Measurements from ENCODE around the gene SKIC8. TPM values are rescaled to one million over a fixed set of nuclear protein-coding genes. Genes with fewer than 3 reads are reported as not detected.

SKIC8 gene
- total RNA-seq, 1 donor from 2014 or later = 54.3 TPM

DNA sequence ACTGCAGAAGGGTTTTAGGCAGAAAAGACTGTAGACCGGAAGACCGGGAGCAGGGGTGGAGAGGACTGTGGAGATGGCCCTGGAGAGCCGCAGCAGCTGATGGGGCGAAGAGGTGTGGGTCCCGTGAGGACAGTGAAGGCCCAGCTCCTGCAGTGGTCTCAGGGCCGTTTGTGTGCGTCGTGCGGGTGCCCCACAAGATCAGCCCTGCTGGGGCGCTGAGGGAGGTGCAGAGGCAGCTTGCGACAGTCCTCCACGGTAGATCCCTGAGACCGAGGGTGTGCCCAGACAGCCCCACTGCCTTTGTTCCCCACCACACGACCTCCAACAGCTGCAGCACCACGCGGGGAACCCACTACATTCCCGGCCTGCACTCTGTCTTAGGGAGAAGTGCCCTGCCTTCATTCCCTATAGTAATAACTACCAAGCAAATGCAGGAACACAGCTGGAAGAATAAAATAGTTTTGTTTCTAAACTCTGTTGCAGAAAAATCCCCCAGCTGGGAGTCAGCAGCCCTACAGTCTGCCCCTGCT is 21.7 kb upstream of the SKIC8 start:
- no peaks in the 10 kb centered on the region for H3K36me3 ChIP-seq
- H3K4me3 ChIP-seq = no peak overlapping the region
- H3K4me1 ChIP-seq = no peaks in the 10 kb centered on the region
- H3K27ac ChIP-seq = no peak overlapping the region
- H3K9me3 ChIP-seq = no peaks in the 10 kb centered on the region
- TF ChIP-seq, protein P1, sequence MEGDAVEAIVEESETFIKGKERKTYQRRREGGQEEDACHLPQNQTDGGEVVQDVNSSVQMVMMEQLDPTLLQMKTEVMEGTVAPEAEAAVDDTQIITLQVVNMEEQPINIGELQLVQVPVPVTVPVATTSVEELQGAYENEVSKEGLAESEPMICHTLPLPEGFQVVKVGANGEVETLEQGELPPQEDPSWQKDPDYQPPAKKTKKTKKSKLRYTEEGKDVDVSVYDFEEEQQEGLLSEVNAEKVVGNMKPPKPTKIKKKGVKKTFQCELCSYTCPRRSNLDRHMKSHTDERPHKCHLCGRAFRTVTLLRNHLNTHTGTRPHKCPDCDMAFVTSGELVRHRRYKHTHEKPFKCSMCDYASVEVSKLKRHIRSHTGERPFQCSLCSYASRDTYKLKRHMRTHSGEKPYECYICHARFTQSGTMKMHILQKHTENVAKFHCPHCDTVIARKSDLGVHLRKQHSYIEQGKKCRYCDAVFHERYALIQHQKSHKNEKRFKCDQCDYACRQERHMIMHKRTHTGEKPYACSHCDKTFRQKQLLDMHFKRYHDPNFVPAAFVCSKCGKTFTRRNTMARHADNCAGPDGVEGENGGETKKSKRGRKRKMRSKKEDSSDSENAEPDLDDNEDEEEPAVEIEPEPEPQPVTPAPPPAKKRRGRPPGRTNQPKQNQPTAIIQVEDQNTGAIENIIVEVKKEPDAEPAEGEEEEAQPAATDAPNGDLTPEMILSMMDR (IDR thresholded peaks at IDR 0.05) = no peak
- TF ChIP-seq POLR2AphosphoS5 (IDR thresholded peaks at IDR 0.05; ENCODE audit: insufficient read depth in 1 of 2, low read depth in 1 of 2) = no peak
- no peak for DNase-seq (ENCODE audit: extremely low spot score in 2 of 2)
- H3K27me3 ChIP-seq = no peaks in the 10 kb centered on the region
- intact Hi-C loops (cut with DNase I) = no loop called here

DNA sequence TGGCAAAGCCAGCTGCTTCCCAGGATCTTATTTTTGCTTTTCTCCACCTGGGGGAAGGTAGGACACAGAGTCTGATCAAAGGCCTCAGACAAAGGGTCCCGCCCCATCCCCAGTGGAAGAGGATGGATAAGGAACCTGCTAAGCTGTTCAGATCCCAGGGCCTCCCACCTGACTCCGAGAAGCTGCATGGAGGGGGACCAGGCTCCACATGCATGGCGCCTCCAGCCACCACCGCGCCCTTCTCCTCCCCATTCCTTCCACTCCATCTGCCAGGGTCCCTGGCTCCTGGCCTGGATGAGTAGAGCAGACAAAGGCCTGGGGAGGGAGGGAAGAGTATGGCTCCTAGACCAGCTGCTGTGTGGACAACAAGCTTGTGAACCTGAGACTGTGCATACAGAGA is 20.8 kb upstream of the SKIC8 start:
- Histone ChIP-seq H3K36me3 (no peaks in the 10 kb centered on the region), H3K9me3 (no peaks in the 10 kb centered on the region), H3K27me3 (no peaks in the 10 kb centered on the region), H3K4me1 (no peaks in the 10 kb centered on the region), H3K4me3 (no peak overlapping the region), H3K27ac (no peak overlapping the region)
- intact Hi-C loops (cut with DNase I) = no loop called here
- no peak for DNase-seq (ENCODE audit: extremely low spot score in 2 of 2)
- TF ChIP-seq, protein P1 (IDR thresholded peaks at IDR 0.05) = no peak
- no peak for TF ChIP-seq POLR2AphosphoS5 (IDR thresholded peaks at IDR 0.05; ENCODE audit: insufficient read depth in 1 of 2, low read depth in 1 of 2)
- TF ChIP-seq POLR2A (IDR thresholded peaks at IDR 0.05) = no peak

- intact Hi-C loops (cut with DNase I) = loop anchor here (10.0 kb wide), 1 partner anchor 105 kb away; no protein-coding TSS in a partner anchor
- no peak overlapping the region for H3K27ac ChIP-seq
- no peaks in the 10 kb centered on the region for H3K9me3 ChIP-seq
- no peak for TF ChIP-seq POLR2A (IDR thresholded peaks at IDR 0.05)
- TF ChIP-seq POLR2AphosphoS5 (IDR thresholded peaks at IDR 0.05; ENCODE audit: insufficient read depth in 1 of 2, low read depth in 1 of 2) = no peak
- TF ChIP-seq, protein P1 (IDR thresholded peaks at IDR 0.05) = no peak
- H3K36me3 ChIP-seq = no peaks in the 10 kb centered on the region
- no peak overlapping the region for H3K4me3 ChIP-seq
- no peaks in the 10 kb centered on the region for H3K27me3 ChIP-seq
- H3K4me1 ChIP-seq = no peaks in the 10 kb centered on the region
- DNase-seq (ENCODE audit: extremely low spot score in 2 of 2) = no peak
Observed at GRCh38 chr15:78319588-78319987, 20.2 kb upstream of the SKIC8 start.

GRCh38 chr15:78317145-78317836 is 17.9 kb upstream of the SKIC8 start:
- intact Hi-C loops (cut with DNase I) = loop anchor here (10.0 kb wide), 1 partner anchor 108 kb away; no protein-coding TSS in a partner anchor
- H3K4me3 ChIP-seq = no peak overlapping the region
- TF ChIP-seq POLR2AphosphoS5 (IDR thresholded peaks at IDR 0.05; ENCODE audit: insufficient read depth in 1 of 2, low read depth in 1 of 2) (no peak), POLR2A (IDR thresholded peaks at IDR 0.05) (no peak)
- TF ChIP-seq, protein P1 (IDR thresholded peaks at IDR 0.05) = no peak
- no peak for DNase-seq (ENCODE audit: extremely low spot score in 2 of 2)
- no peaks in the 10 kb centered on the region for H3K4me1 ChIP-seq
- H3K36me3 ChIP-seq = no peaks in the 10 kb centered on the region
- H3K27ac ChIP-seq = no peak overlapping the region
- no peaks in the 10 kb centered on the region for H3K27me3 ChIP-seq
- H3K9me3 ChIP-seq = no peaks in the 10 kb centered on the region
